Ascending aorta (tissue), 2 donors: ENCODE data around the gene ZNF143. TPM values are rescaled to one million over a fixed set of nuclear protein-coding genes. Genes with fewer than 3 reads are reported as not detected.
"Not testable (repeated sequence)": the region's sequence is repeated elsewhere in the genome, so short reads cannot be mapped to it uniquely, and the experiment has no call there.

Experiments used
- DNase-seq, 2 donors: peaks; one replicate each; pipeline ENCODE4 v3.0.0-alpha.2; 2019; ENCODE audit warnings: low spot score in 2 of 2
- H3K27ac ChIP-seq, 2 donors: fragments of 200-600 bp; sonication (generic); one replicate each; pipeline ENCODE4 v1.5.1; 2016 to 2017; ENCODE audit warnings: mild to moderate bottlenecking in 1 of 2
- H3K27me3 ChIP-seq: fragments of 200-600 bp; sonication (generic); one replicate; pipeline ENCODE4 v1.5.1; 2017
- H3K36me3 ChIP-seq, 2 donors: fragments of 200-600 bp; sonication (generic); one replicate each; pipeline ENCODE4 v1.5.1; 2016
- H3K4me1 ChIP-seq, 2 donors: fragments of 200-600 bp; sonication (generic); one replicate each; pipeline ENCODE4 v1.5.1; 2016 to 2017; ENCODE audit warnings: mild to moderate bottlenecking in 1 of 2
- H3K4me3 ChIP-seq, 2 donors: fragments of 200-600 bp; sonication (generic); one replicate each; pipeline ENCODE4 v1.5.1; 2016 to 2017; ENCODE audit warnings: mild to moderate bottlenecking in 1 of 2
- H3K9me3 ChIP-seq, 2 donors: fragments of 200-600 bp; sonication (generic); one replicate each; pipeline ENCODE4 v1.5.1; 2016
- CTCF ChIP-seq, 3 experiments: fragments of 200-600 bp in 2 of 3; fragments of 450-650 bp in 1 of 3; sonication (generic) in 2 of 3; IDR thresholded peaks; one replicate each; pipeline ENCODE4 v1.5.1; 2016 to 2019; ENCODE audit warnings: antibody characterized with exemption in 3 of 3, mild to moderate bottlenecking in 1 of 3, moderate library complexity in 1 of 3
- intact Hi-C: fragments of 100-400 bp; cut with DNase I; formaldehyde crosslinking; loops from one replicate; pipeline ENCODE4 v1.15.1; 2023
- total RNA-seq: library from RNA; depleted of rRNA; stranded (reverse); fragments of >200 nt; gene quantifications from one replicate; pipeline ENCODE4 v1.1.0, GENCODE V29; 2016

Gene ZNF143
- total RNA-seq, 1 donor from 2014 or later = 2.7 TPM

GRCh38 chr11:9506489-9507276 is 45.9 kb downstream of the ZNF143 start:
- Histone ChIP-seq H3K9me3 (no peaks in the 10 kb centered on the region), H3K27ac (no peak overlapping the region), H3K36me3 (peaks cover 6 to 25% of the 10 kb centered on the region in 2 donors), H3K4me1 (peaks cover 0 to 5% of the 10 kb centered on the region in 2 donors), H3K4me3 (no peak overlapping the region), H3K27me3 (no peaks in the 10 kb centered on the region)
- TF ChIP-seq CTCF (IDR thresholded peaks at IDR 0.05) = peak; percentile 83 to 90 (median 90)
- DNase-seq = peak in 1 of 2 donors; percentile 83
- intact Hi-C loops = loop anchor here (5.0 kb wide), 2 partner anchors 339 to 489 kb away; no protein-coding TSS in a partner anchor

GRCh38 chr11:9507277-9507580 is 46.4 kb downstream of the ZNF143 start:
- DNase-seq = no peak
- no peak for TF ChIP-seq CTCF (IDR thresholded peaks at IDR 0.05)
- intact Hi-C loops = loop anchor here (5.0 kb wide), 2 partner anchors 340 to 490 kb away; no protein-coding TSS in a partner anchor
- Histone ChIP-seq H3K36me3 (peaks cover 10 to 25% of the 10 kb centered on the region in 2 donors), H3K27ac (no peak overlapping the region), H3K4me3 (no peak overlapping the region), H3K9me3 (no peaks in the 10 kb centered on the region), H3K4me1 (peaks cover 0 to 5% of the 10 kb centered on the region in 2 donors), H3K27me3 (no peaks in the 10 kb centered on the region)

GRCh38 chr11:9509041-9509440 is 48.2 kb downstream of the ZNF143 start:
- Histone ChIP-seq H3K4me3 (no peak overlapping the region), H3K36me3 (peaks cover 28 to 31% of the 10 kb centered on the region in 2 donors), H3K27me3 (no peaks in the 10 kb centered on the region), H3K9me3 (no peaks in the 10 kb centered on the region), H3K27ac (no peak overlapping the region), H3K4me1 (peaks cover 0 to 5% of the 10 kb centered on the region in 2 donors)
- peak in 1 of 2 donors; percentile 33 for DNase-seq
- intact Hi-C loops = loop anchor here (5.0 kb wide), 2 partner anchors 342 to 492 kb away; no protein-coding TSS in a partner anchor
- no peak for TF ChIP-seq CTCF (IDR thresholded peaks at IDR 0.05)

- Histone ChIP-seq H3K36me3 (peaks cover 41 to 55% of the 10 kb centered on the region in 2 donors), H3K9me3 (no peaks in the 10 kb centered on the region), H3K4me1 (no peaks in the 10 kb centered on the region), H3K27me3 (no peaks in the 10 kb centered on the region), H3K27ac (no peak overlapping the region), H3K4me3 (no peak overlapping the region)
- TF ChIP-seq CTCF (IDR thresholded peaks at IDR 0.05) = no peak
- intact Hi-C loops = no loop called here
- DNase-seq = no peak
Observed at GRCh38 chr11:9512370-9513019, 51.7 kb downstream of the ZNF143 start.

GRCh38 chr11:9514576-9514975 is 53.8 kb downstream of the ZNF143 start:
- DNase-seq, H3K9me3 ChIP-seq, H3K4me3 ChIP-seq, H3K27me3 ChIP-seq, H3K4me1 ChIP-seq, intact Hi-C loops, H3K27ac ChIP-seq: not testable (repeated sequence)
- H3K36me3 ChIP-seq = peaks cover 33 to 50% of the 10 kb centered on the region in 2 donors

GRCh38 chr11:9516113-9516512 is 55.3 kb downstream of the ZNF143 start:
- no peak for TF ChIP-seq CTCF (IDR thresholded peaks at IDR 0.05)
- Histone ChIP-seq H3K9me3 (no peaks in the 10 kb centered on the region), H3K27me3 (no peaks in the 10 kb centered on the region), H3K4me3 (no peak overlapping the region), H3K4me1 (no peaks in the 10 kb centered on the region), H3K36me3 (peaks cover 31 to 50% of the 10 kb centered on the region in 2 donors), H3K27ac (no peak overlapping the region)
- DNase-seq = peak in 1 of 2 donors; percentile 34
- intact Hi-C loops = no loop called here
